GM21526 (cell line): ENCODE measurements around the gene ENAH.

Experiments
- ATAC-seq: cut with Tn5 transposase; IDR thresholded peaks from one replicate; pipeline ENCODE4 v1.9.1; 2021; ENCODE audit warnings: moderate library complexity; ENCODE audit not compliant: unreplicated experiment, low FRiP score

The ENAH gene

GRCh38 chr1:225445639-225446594 is 207.0 kb downstream of the ENAH start:
- no peak for ATAC-seq

- ATAC-seq: no peak
These were observed 210.8 kb downstream of the ENAH start for GRCh38 chr1:225442123-225442505.

GRCh38 chr1:225441314-225442122 is 211.4 kb downstream of the ENAH start:
- peak; percentile 40 for ATAC-seq

GRCh38 chr1:225440380-225441221 is 212.3 kb downstream of the ENAH start:
- no peak for ATAC-seq

- no peak for ATAC-seq
These were observed 215.0 kb downstream of the ENAH start for GRCh38 chr1:225437710-225438437.
